MM.1S (cell line): ENCODE data around the gene PLCB2.

Source experiments
- DNase-seq: peaks from one replicate; pipeline ENCODE4 v3.0.0-alpha.2; 2015
- H2AFZ ChIP-seq: fragments of 300-600 bp; sonication (generic); 2 replicates; pipeline ENCODE4 v1.6.0; 2016; ENCODE audit warnings: antibody characterized with exemption, low read length
- H3F3A ChIP-seq: fragments of 300-600 bp; sonication (generic); 2 replicates; pipeline ENCODE4 v1.6.1; 2016; ENCODE audit warnings: mild to moderate bottlenecking, antibody characterized with exemption, low read length, moderate library complexity, mixed read lengths; ENCODE audit not compliant: insufficient read depth
- H3K27ac ChIP-seq: fragments of 300-600 bp; sonication (generic); 2 replicates; pipeline ENCODE4 v1.5.1; 2016; ENCODE audit warnings: mild to moderate bottlenecking, low read length
- H3K27me3 ChIP-seq: fragments of 300-600 bp; sonication (generic); replicated peaks from 2 replicates; pipeline ENCODE4 v1.6.0; 2016; ENCODE audit warnings: low read length; ENCODE audit not compliant: insufficient read depth
- H3K36me3 ChIP-seq: fragments of 300-600 bp; sonication (generic); replicated peaks from 2 replicates; pipeline ENCODE4 v1.6.1; 2016; ENCODE audit warnings: mild to moderate bottlenecking, low read length, mixed read lengths; ENCODE audit not compliant: insufficient read depth
- H3K4me1 ChIP-seq: fragments of 300-600 bp; sonication (generic); 2 replicates; pipeline ENCODE4 v1.6.1; 2016; ENCODE audit warnings: low read length, mixed read lengths
- H3K4me2 ChIP-seq: fragments of 300-600 bp; sonication (generic); 2 replicates; pipeline ENCODE4 v1.6.0; 2016; ENCODE audit warnings: low read depth, low read length
- H3K4me3 ChIP-seq: fragments of 300-600 bp; sonication (generic); 2 replicates; pipeline ENCODE4 v1.5.1; 2016; ENCODE audit warnings: low read length, mixed read lengths
- H3K79me2 ChIP-seq: fragments of 300-600 bp; sonication (generic); 2 replicates; pipeline ENCODE4 v1.6.1; 2016; ENCODE audit warnings: mixed run types, low read length, mixed read lengths
- H3K9ac ChIP-seq: fragments of 300-600 bp; sonication (generic); 2 replicates; pipeline ENCODE4 v1.6.1; 2016; ENCODE audit warnings: low read length, mixed read lengths
- H3K9me2 ChIP-seq: fragments of 300-600 bp; sonication (generic); replicated peaks from 2 replicates; pipeline ENCODE4 v1.6.1; 2016; ENCODE audit warnings: mild to moderate bottlenecking, low read length, mixed read lengths; ENCODE audit not compliant: insufficient read depth
- H3K9me3 ChIP-seq: fragments of 300-600 bp; sonication (generic); replicated peaks from 2 replicates; pipeline ENCODE4 v1.6.1; 2016; ENCODE audit warnings: mild to moderate bottlenecking, low read length, mixed read lengths; ENCODE audit not compliant: insufficient read depth
- H4K20me1 ChIP-seq: fragments of 300-600 bp; sonication (generic); 2 replicates; pipeline ENCODE4 v1.6.1; 2016; ENCODE audit warnings: mild to moderate bottlenecking, low read length, moderate library complexity, mixed read lengths; ENCODE audit not compliant: insufficient read depth
- EZH2 ChIP-seq: fragments of 300-600 bp; sonication (generic); optimal IDR thresholded peaks from 2 replicates; pipeline ENCODE3; 2017; ENCODE audit warnings: low read depth, mild to moderate bottlenecking, antibody characterized with exemption, low read length, mixed read lengths
- EZH2phosphoT487 ChIP-seq: fragments of 300-600 bp; sonication (generic); IDR thresholded peaks from 2 replicates; pipeline ENCODE4 v1.6.1; 2018; ENCODE audit warnings: antibody characterized with exemption, low read length
- TF ChIP-seq, protein P1 (sequence below): fragments of 300-600 bp; sonication (generic); IDR thresholded peaks from 2 replicates; pipeline ENCODE4 v1.5.1; 2016; ENCODE audit warnings: antibody characterized with exemption, low read length, mixed read lengths

The PLCB2 gene

DNA sequence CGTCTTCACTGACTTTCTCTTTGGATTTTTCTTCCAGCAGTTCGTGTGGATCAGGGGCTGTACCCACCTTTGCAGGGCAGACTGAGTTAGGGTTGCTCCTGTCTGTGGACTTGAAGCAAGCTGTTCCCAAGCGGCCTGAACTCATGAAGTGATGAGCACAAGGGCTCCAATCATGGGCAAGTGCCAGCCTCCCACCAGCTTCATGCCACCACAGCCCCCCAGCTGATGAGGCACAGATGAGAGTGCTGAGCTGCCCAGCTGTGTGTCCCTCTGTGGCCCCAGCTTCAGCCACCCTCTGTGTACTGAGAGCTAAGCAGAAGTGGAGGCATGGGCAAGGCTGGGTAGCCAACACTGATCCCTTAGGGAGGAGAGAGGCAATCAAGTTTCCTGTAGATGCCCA is 3.3 kb upstream of the PLCB2 start:
- Histone ChIP-seq H4K20me1 (no peaks in the 10 kb centered on the region), H3K9me3 (no peaks in the 10 kb centered on the region), H2AFZ (no peak overlapping the region), H3K4me3 (no peak overlapping the region), H3K27me3 (no peaks in the 10 kb centered on the region), H3K27ac (no peak overlapping the region), H3K4me1 (no peaks in the 10 kb centered on the region), H3K9me2 (no peaks in the 10 kb centered on the region), H3F3A (no peaks in the 10 kb centered on the region), H3K79me2 (no peaks in the 10 kb centered on the region), H3K4me2 (no peak overlapping the region), H3K36me3 (no peaks in the 10 kb centered on the region), H3K9ac (no peak overlapping the region)
- DNase-seq: no peak
- TF ChIP-seq EZH2phosphoT487 (no peak), EZH2 (no peak)
- TF ChIP-seq, protein P1, sequence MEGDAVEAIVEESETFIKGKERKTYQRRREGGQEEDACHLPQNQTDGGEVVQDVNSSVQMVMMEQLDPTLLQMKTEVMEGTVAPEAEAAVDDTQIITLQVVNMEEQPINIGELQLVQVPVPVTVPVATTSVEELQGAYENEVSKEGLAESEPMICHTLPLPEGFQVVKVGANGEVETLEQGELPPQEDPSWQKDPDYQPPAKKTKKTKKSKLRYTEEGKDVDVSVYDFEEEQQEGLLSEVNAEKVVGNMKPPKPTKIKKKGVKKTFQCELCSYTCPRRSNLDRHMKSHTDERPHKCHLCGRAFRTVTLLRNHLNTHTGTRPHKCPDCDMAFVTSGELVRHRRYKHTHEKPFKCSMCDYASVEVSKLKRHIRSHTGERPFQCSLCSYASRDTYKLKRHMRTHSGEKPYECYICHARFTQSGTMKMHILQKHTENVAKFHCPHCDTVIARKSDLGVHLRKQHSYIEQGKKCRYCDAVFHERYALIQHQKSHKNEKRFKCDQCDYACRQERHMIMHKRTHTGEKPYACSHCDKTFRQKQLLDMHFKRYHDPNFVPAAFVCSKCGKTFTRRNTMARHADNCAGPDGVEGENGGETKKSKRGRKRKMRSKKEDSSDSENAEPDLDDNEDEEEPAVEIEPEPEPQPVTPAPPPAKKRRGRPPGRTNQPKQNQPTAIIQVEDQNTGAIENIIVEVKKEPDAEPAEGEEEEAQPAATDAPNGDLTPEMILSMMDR: no peak

DNA sequence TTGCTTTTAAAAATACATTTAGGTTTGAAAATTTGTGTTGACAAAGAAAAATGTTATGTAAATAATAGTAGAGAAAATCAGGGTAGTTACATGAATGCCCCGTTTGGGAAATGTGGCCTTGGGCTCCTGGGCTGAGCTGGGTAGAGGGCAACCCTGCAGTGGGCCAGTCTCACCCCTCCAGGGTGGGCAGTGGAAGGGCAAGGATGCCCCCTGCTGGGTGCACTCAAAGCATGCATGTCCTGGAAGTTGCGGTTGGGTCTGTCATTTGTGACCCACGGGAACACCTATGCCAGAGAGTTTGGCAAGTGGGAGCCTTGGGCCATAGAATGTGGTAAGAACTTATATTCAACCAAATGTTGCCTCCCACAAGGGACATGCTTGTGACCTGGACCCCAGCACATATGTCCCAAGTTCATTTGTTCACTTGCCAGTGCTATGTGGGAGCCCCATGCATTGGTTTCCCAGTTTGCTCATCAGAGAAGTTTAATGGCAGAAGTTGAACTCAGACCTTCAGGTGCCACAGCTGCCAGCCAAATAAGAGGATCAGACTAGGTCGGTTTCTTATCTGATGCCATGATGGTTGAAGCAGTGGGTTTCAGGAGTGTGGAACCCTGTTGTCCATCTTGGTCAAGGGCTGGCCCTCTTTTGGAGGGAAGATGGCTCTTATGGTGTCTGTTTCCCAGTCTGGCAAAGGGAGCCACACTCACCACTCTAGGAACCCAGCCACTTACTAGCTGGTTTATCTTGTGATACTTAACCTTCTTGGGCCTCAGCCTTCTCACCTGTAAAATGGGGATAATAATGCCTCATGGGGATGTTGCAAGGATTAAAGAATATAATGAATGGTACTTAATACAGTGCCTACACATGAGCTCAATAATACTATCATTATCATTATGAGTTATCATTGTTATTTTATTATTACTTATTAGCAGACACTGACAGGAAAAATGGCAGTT is 2.5 kb upstream of the PLCB2 start:
- Histone ChIP-seq H3K79me2 (no peaks in the 10 kb centered on the region), H3K4me1 (no peaks in the 10 kb centered on the region), H4K20me1 (no peaks in the 10 kb centered on the region), H3K27ac (no peak overlapping the region), H3K27me3 (no peaks in the 10 kb centered on the region), H3K9ac (no peak overlapping the region), H2AFZ (no peak overlapping the region), H3K9me2 (no peaks in the 10 kb centered on the region), H3F3A (no peaks in the 10 kb centered on the region), H3K4me3 (no peak overlapping the region), H3K4me2 (no peak overlapping the region), H3K36me3 (no peaks in the 10 kb centered on the region), H3K9me3 (no peaks in the 10 kb centered on the region)
- TF ChIP-seq, protein P1: peak; percentile 51
- TF ChIP-seq EZH2 (no peak), EZH2phosphoT487 (no peak)
- peak; percentile 12 for DNase-seq

DNA sequence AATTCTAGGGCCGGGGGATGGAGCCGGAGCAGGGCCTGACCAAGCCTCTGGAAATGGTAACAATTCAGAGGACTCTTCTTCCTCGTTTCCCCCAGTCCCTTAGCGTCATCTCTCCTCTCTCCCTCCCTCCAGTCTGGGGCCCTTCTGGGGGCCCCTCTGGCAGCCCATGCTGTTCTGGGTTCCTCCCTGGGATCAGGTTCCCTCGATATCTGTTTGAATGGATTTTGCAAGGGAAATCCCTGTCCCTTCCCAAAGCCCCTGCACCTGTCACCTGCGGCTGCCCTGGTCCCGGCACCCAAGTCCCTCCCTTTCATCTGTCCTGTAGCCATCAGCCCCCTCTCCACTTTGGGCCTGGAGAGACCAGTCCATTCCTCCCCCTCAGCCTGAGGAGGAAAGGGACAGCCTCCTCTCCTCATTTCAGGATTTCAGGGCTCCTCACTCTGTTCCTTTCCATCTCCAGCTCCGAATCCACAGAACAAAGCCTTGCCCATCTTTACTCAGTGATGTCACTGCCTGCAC is 1.7 kb upstream of the PLCB2 start:
- Histone ChIP-seq H3K9me3 (no peaks in the 10 kb centered on the region), H3K4me3 (no peak overlapping the region), H3K9me2 (no peaks in the 10 kb centered on the region), H3K9ac (no peak overlapping the region), H4K20me1 (no peaks in the 10 kb centered on the region), H3F3A (no peaks in the 10 kb centered on the region), H3K27me3 (no peaks in the 10 kb centered on the region), H3K4me2 (no peak overlapping the region), H2AFZ (no peak overlapping the region), H3K4me1 (no peaks in the 10 kb centered on the region), H3K79me2 (no peaks in the 10 kb centered on the region), H3K36me3 (no peaks in the 10 kb centered on the region), H3K27ac (no peak overlapping the region)
- no peak for DNase-seq
- TF ChIP-seq, protein P1: no peak
- no peak for TF ChIP-seq EZH2phosphoT487
- no peak for TF ChIP-seq EZH2
